ENCODE data around the gene TLL1.

- TF ChIP-seq TAF1 (IDR thresholded peaks at IDR 0.05; ENCODE audit: borderline replicate concordance, low read depth, low read length) = no peak
- TF ChIP-seq POLR2A (IDR thresholded peaks at IDR 0.05; ENCODE audit: low read depth, low read length) = no peak
- no peak for TF ChIP-seq POLR2AphosphoS5 (IDR thresholded peaks at IDR 0.05; ENCODE audit: low read depth, low read length)
Observed at GRCh38 chr4:166073783-166074182, 200.7 kb downstream of the TLL1 start.
